Astrocyte of the cerebellum (primary cell): ENCODE data around the gene PCDHGA8.
A peak's percentile ranks its signal among the peaks of the same experiment; 100 is the strongest.
"Not testable (repeated sequence)": the region's sequence is repeated elsewhere in the genome, so short reads cannot be mapped to it uniquely, and the experiment has no call there.

ENCODE experiments used
- DNase-seq: peaks from one replicate; pipeline ENCODE4 v3.0.0-alpha.2; 2011; ENCODE audit warnings: low read depth
- H3K4me3 ChIP-seq: 2 replicates; pipeline ENCODE4 v1.5.1; 2011; ENCODE audit warnings: mild to moderate bottlenecking, low read depth, low read length, moderate library complexity
- CTCF ChIP-seq: IDR thresholded peaks from 2 replicates; pipeline ENCODE4 v1.5.1; 2012; ENCODE audit warnings: low read length, low read depth, moderate library complexity, mild to moderate bottlenecking; ENCODE audit errors: missing control alignments
- in situ Hi-C: cut with HindIII; loops from 2 replicates; pipeline ENCODE4 v1.10.0; 2017; ENCODE audit warnings: low sequenced_read_pairs

The PCDHGA8 gene

GRCh38 chr5:141397756-141398551 lies 5.5 kb downstream of the PCDHGA8 start, which contains the start of gene PCDHGB5:
TSS of gene PCDHGB5 (plus strand) at chr5:141397947. CDS start at chr5:141398128, 181 bp downstream.
- H3K4me3 ChIP-seq = peak within 1 kb of the TSS; percentile 25
- DNase-seq, in situ Hi-C loops: not testable (repeated sequence)
- TF ChIP-seq CTCF = peak; percentile 60

- DNase-seq = no peak
- TF ChIP-seq CTCF = no peak
- in situ Hi-C loops = no loop called here
- no peak overlapping the region for H3K4me3 ChIP-seq
Measured at GRCh38 chr5:141398608-141399007, 6.2 kb downstream of the PCDHGA8 start.

GRCh38 chr5:141399555-141400258 lies 7.3 kb downstream of the PCDHGA8 start:
- H3K4me3 ChIP-seq = no peak overlapping the region
- DNase-seq = no peak
- TF ChIP-seq CTCF = no peak
- in situ Hi-C loops = no loop called here

GRCh38 chr5:141402553-141403243 lies 10.3 kb downstream of the PCDHGA8 start, which contains the start of gene PCDHGA9:
TSS of gene PCDHGA9 (plus strand) at chr5:141402778. CDS start at chr5:141402953, 175 bp downstream.
- in situ Hi-C loops = no loop called here
- peak; percentile 29 for TF ChIP-seq CTCF
- H3K4me3 ChIP-seq = peak within 1 kb of the TSS; percentile 28
- no peak for DNase-seq

- in situ Hi-C loops = no loop called here
- peak overlapping the region; percentile 28 for H3K4me3 ChIP-seq
- no peak for DNase-seq
- no peak for TF ChIP-seq CTCF
Measured at GRCh38 chr5:141403387-141403786, 11.0 kb downstream of the PCDHGA8 start.
